A549 (cell line): ENCODE measurements around the gene ADAMTSL5.

Experiments used
- CTCF ChIP-seq: fragments of >200 bp; sonication (Bioruptor Twin); formaldehyde crosslinking; IDR thresholded peaks from 3 replicates; pipeline ENCODE4 v1.5.1; 2016
- GATA3 ChIP-seq: IDR thresholded peaks from 2 replicates; pipeline ENCODE4 v1.6.1; 2012; ENCODE audit warnings: borderline replicate concordance
- MAX ChIP-seq: IDR thresholded peaks from 2 replicates; pipeline ENCODE4 v1.6.1; 2012
- NPAS2 ChIP-seq: fragments of 250-450 bp; sonication (Bioruptor Pico); IDR thresholded peaks from 2 replicates; pipeline ENCODE4 v1.8.0; 2022; ENCODE audit warnings: mild to moderate bottlenecking, moderate library complexity, borderline replicate concordance
- PHF8 ChIP-seq: fragments of 200-600 bp; sonication (generic); IDR thresholded peaks from 2 replicates; pipeline ENCODE4 v1.6.1; 2016; ENCODE audit warnings: low read depth, mild to moderate bottlenecking, antibody characterized with exemption, moderate library complexity, borderline replicate concordance
- POLR2A ChIP-seq: IDR thresholded peaks from 2 replicates; pipeline ENCODE4 v1.6.1; 2012; ENCODE audit warnings: mild to moderate bottlenecking, low read length
- RARB ChIP-seq: fragments of 250-450 bp; sonication (Bioruptor Pico); IDR thresholded peaks from 2 replicates; pipeline ENCODE4 v1.8.0; 2021; ENCODE audit warnings: mild to moderate bottlenecking, moderate library complexity
- REST ChIP-seq: fragments of 200-600 bp; sonication (generic); IDR thresholded peaks from 2 replicates; pipeline ENCODE4 v1.6.1; 2016; ENCODE audit warnings: antibody characterized with exemption, mild to moderate bottlenecking, moderate library complexity
- RNF2 ChIP-seq: fragments of 200-600 bp; sonication (generic); IDR thresholded peaks from 2 replicates; pipeline ENCODE4 v1.6.1; 2016; ENCODE audit warnings: low read depth, mild to moderate bottlenecking, antibody characterized with exemption, moderate library complexity, borderline replicate concordance
- USF2 ChIP-seq: fragments of 450-650 bp; IDR thresholded peaks from 2 replicates; pipeline ENCODE4 v1.6.1; 2014; ENCODE audit warnings: antibody characterized with exemption
- ZNF302 ChIP-seq: fragments of 250-450 bp; sonication (Bioruptor Pico); IDR thresholded peaks from 2 replicates; pipeline ENCODE4 v1.9.0; 2021; ENCODE audit warnings: inconsistent platforms, mild to moderate bottlenecking, moderate library complexity
- TF ChIP-seq, protein P1 (sequence below): IDR thresholded peaks from 2 replicates; pipeline ENCODE4 v1.6.1; 2012; ENCODE audit warnings: low read depth, borderline replicate concordance

DNA sequence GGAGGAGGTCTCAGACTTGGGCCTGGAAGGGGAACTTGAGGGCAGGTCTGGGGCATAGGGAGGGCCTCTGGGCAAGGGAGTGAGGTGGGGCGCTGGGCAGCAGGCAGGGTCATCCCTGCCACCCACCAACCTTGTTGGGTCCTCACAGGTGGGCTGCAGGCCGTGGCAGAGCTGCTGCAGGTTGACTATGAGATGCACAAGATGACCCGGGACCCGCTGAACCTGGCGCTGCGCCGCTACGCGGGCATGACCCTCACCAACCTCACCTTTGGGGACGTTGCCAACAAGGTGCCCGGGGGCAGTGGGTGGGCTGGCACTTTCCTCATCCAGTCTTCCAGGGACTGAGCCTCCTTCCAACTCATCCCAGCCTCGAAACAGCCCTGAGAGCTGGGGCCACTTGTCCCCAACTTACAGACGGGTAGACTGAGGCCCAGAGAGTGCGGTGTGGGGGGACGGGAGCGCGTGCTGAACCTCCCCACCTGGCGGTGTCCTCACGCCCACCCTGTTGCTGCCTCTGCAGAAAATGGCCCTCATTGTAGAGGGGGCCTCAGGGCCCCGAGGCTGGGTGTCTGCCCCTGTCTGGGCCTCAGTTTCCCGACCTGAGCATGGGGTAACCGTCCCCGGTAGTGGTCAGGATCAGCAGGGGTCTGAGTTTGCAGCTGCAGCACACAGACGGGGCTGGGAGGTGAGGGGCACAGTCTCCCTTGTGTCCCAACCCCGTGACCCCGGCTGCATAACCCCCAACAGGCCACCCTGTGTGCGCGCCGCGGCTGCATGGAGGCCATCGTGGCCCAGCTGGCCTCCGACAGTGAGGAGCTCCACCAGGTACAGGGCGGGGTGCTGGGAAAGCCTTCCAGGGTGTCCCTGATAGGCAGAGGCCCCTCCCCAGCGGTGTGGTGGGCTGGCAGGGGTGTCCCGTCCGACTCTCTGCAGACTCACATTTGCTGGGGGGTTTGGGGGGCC is 52.5 kb downstream of the ADAMTSL5 start:
- TF ChIP-seq CTCF, result no peak
- TF ChIP-seq POLR2A, result no peak
- TF ChIP-seq, protein P1, sequence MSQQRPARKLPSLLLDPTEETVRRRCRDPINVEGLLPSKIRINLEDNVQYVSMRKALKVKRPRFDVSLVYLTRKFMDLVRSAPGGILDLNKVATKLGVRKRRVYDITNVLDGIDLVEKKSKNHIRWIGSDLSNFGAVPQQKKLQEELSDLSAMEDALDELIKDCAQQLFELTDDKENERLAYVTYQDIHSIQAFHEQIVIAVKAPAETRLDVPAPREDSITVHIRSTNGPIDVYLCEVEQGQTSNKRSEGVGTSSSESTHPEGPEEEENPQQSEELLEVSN, result no peak
- TF ChIP-seq PHF8, result no peak
- TF ChIP-seq MAX, result no peak
- TF ChIP-seq GATA3, result no peak
- TF ChIP-seq USF2, result no peak
- TF ChIP-seq ZNF302 (CRISPR knock-in tag), result no peak
- TF ChIP-seq RARB, result no peak
- no peak for TF ChIP-seq REST
- TF ChIP-seq RNF2, result no peak
- no peak for TF ChIP-seq NPAS2 (CRISPR knock-in tag)
